GM18858 (cell line): ENCODE results near the gene NDUFA6.
A peak's percentile ranks its signal among the peaks of the same experiment; 100 is the strongest.
"Not testable (repeated sequence)": the region's sequence is repeated elsewhere in the genome, so short reads cannot be mapped to it uniquely, and the experiment has no call there.

ENCODE experiments used
- ATAC-seq: cut with Tn5 transposase; IDR thresholded peaks from one replicate; pipeline ENCODE4 v1.9.1; 2021; ENCODE audit not compliant: unreplicated experiment

Gene NDUFA6

GRCh38 chr22:42090596-42091454 lies at the start of gene NDUFA6:
Gene NDUFA6 (minus strand): TSS chr22:42090772. CDS start chr22:42090744, 28 bp downstream.
- ATAC-seq: peak; percentile 86

GRCh38 chr22:42140153-42140552 lies 49.6 kb upstream of the NDUFA6 start:
- ATAC-seq: not testable (repeated sequence)

GRCh38 chr22:42139508-42139907 lies 48.9 kb upstream of the NDUFA6 start:
- ATAC-seq: not testable (repeated sequence)

GRCh38 chr22:42138972-42139371 lies 48.4 kb upstream of the NDUFA6 start:
- no peak for ATAC-seq

- no peak for ATAC-seq
Observed at GRCh38 chr22:42138122-42138770, 47.7 kb upstream of the NDUFA6 start.

- not testable (repeated sequence) for ATAC-seq
Observed at GRCh38 chr22:42135688-42136087, 45.1 kb upstream of the NDUFA6 start.

GRCh38 chr22:42134100-42135020 lies 43.8 kb upstream of the NDUFA6 start:
- ATAC-seq: no peak

GRCh38 chr22:42132457-42132856 lies 41.9 kb upstream of the NDUFA6 start:
- no peak for ATAC-seq

- no peak for ATAC-seq
Observed at GRCh38 chr22:42131562-42131961, 41.0 kb upstream of the NDUFA6 start.

- ATAC-seq: not testable (repeated sequence)
Observed at GRCh38 chr22:42130639-42131431, 40.3 kb upstream of the NDUFA6 start, which contains the start of gene CYP2D6. Gene CYP2D6 (minus strand): TSS chr22:42130810. CDS start chr22:42130791, 19 bp downstream.

- not testable (repeated sequence) for ATAC-seq
Observed at GRCh38 chr22:42130182-42130581, 39.6 kb upstream of the NDUFA6 start.

GRCh38 chr22:42128776-42129694 lies 38.5 kb upstream of the NDUFA6 start:
- ATAC-seq: not testable (repeated sequence)

- not testable (repeated sequence) for ATAC-seq
Observed at GRCh38 chr22:42128007-42128406, 37.4 kb upstream of the NDUFA6 start.

GRCh38 chr22:42127606-42128005 lies 37.0 kb upstream of the NDUFA6 start:
- no peak for ATAC-seq

- not testable (repeated sequence) for ATAC-seq
Observed at GRCh38 chr22:42123529-42123928, 33.0 kb upstream of the NDUFA6 start.

- not testable (repeated sequence) for ATAC-seq
Observed at GRCh38 chr22:42120231-42121021, 29.9 kb upstream of the NDUFA6 start.

- ATAC-seq: no peak
Observed at GRCh38 chr22:42116848-42117424, 26.4 kb upstream of the NDUFA6 start.

- ATAC-seq: not testable (repeated sequence)
Observed at GRCh38 chr22:42115420-42115830, 24.9 kb upstream of the NDUFA6 start.
